ENCODE measurements around the gene CYTH4. TPM values are rescaled to one million over a fixed set of nuclear protein-coding genes. Genes with fewer than 3 reads are reported as not detected.

Gene CYTH4
- total RNA-seq, 1 donor from 2014 or later, result not detected

GRCh38 chr22:37354261-37354660, 72.0 kb downstream of the CYTH4 start:
- Histone ChIP-seq H3K9me3 (ENCODE audit: low read depth) (no peaks in the 10 kb centered on the region), H3K27ac (no peak overlapping the region), H3K36me3 (no peaks in the 10 kb centered on the region), H3K27me3 (no peaks in the 10 kb centered on the region), H3F3A (ENCODE audit: low read depth) (no peaks in the 10 kb centered on the region), H3K4me1 (peaks cover 4% of the 10 kb centered on the region), H2AFZ (replicated peaks) (no peak overlapping the region), H3K9ac (no peak overlapping the region), H3K4me3 (no peak overlapping the region), H4K20me1 (ENCODE audit: low read depth) (no peaks in the 10 kb centered on the region), H3K79me2 (ENCODE audit: low read depth) (no peaks in the 10 kb centered on the region), H3K4me2 (no peak overlapping the region)
- Mint-ChIP-seq H3K4me1 (peaks cover 8% of the 10 kb centered on the region), H3K36me3 (no peaks in the 10 kb centered on the region), H3K9me3 (no peaks in the 10 kb centered on the region), H3K27me3 (ENCODE audit: insufficient read depth, low read depth) (peaks cover 13% of the 10 kb centered on the region), H3K27ac (no peak overlapping the region), H3K4me3 (no peak overlapping the region)
- no peak for DNase-seq (ENCODE audit: low spot score)
- TF ChIP-seq EZH2 (IDR thresholded peaks at IDR 0.05) (no peak), EZH2phosphoT487 (IDR thresholded peaks at IDR 0.05) (no peak), CTCF (IDR thresholded peaks at IDR 0.05) (no peak)

GRCh38 chr22:37354670-37355069, 72.4 kb downstream of the CYTH4 start:
- peaks cover 13% of the 10 kb centered on the region for H3K27me3 Mint-ChIP-seq (ENCODE audit: insufficient read depth, low read depth)
- Histone ChIP-seq H4K20me1 (ENCODE audit: low read depth) (no peaks in the 10 kb centered on the region), H3K9ac (no peak overlapping the region), H3K9me3 (ENCODE audit: low read depth) (no peaks in the 10 kb centered on the region), H3K79me2 (ENCODE audit: low read depth) (no peaks in the 10 kb centered on the region), H3K27me3 (no peaks in the 10 kb centered on the region), H2AFZ (replicated peaks) (no peak overlapping the region), H3K4me2 (no peak overlapping the region), H3F3A (ENCODE audit: low read depth) (no peaks in the 10 kb centered on the region), H3K4me1 (peaks cover 4% of the 10 kb centered on the region), H3K27ac (no peak overlapping the region), H3K4me3 (no peak overlapping the region), H3K36me3 (no peaks in the 10 kb centered on the region)
- DNase-seq (ENCODE audit: low spot score), result no peak
- no peak overlapping the region for H3K27ac Mint-ChIP-seq
- H3K36me3 Mint-ChIP-seq, result no peaks in the 10 kb centered on the region
- no peak overlapping the region for H3K4me3 Mint-ChIP-seq
- peaks cover 10% of the 10 kb centered on the region for H3K4me1 Mint-ChIP-seq
- H3K9me3 Mint-ChIP-seq, result no peaks in the 10 kb centered on the region
- TF ChIP-seq EZH2 (IDR thresholded peaks at IDR 0.05) (no peak), EZH2phosphoT487 (IDR thresholded peaks at IDR 0.05) (no peak), CTCF (IDR thresholded peaks at IDR 0.05) (no peak)

- H3K4me2 ChIP-seq, result no peak overlapping the region
- peaks cover 4% of the 10 kb centered on the region for H3K4me1 ChIP-seq
- TF ChIP-seq EZH2 (IDR thresholded peaks at IDR 0.05) (no peak), EZH2phosphoT487 (IDR thresholded peaks at IDR 0.05) (no peak), CTCF (IDR thresholded peaks at IDR 0.05) (no peak)
- H3K9ac ChIP-seq, result no peak overlapping the region
- Mint-ChIP-seq H3K4me1 (peaks cover 10% of the 10 kb centered on the region), H3K9me3 (no peaks in the 10 kb centered on the region), H3K27ac (no peak overlapping the region), H3K36me3 (no peaks in the 10 kb centered on the region), H3K4me3 (no peak overlapping the region), H3K27me3 (ENCODE audit: insufficient read depth, low read depth) (peaks cover 13% of the 10 kb centered on the region)
- no peaks in the 10 kb centered on the region for H3F3A ChIP-seq (ENCODE audit: low read depth)
- H3K4me3 ChIP-seq, result no peak overlapping the region
- no peaks in the 10 kb centered on the region for H3K27me3 ChIP-seq
- no peaks in the 10 kb centered on the region for H4K20me1 ChIP-seq (ENCODE audit: low read depth)
- H3K9me3 ChIP-seq (ENCODE audit: low read depth), result no peaks in the 10 kb centered on the region
- H3K27ac ChIP-seq, result no peak overlapping the region
- DNase-seq (ENCODE audit: low spot score), result no peak
- no peak overlapping the region for H2AFZ ChIP-seq (replicated peaks)
- no peaks in the 10 kb centered on the region for H3K79me2 ChIP-seq (ENCODE audit: low read depth)
- H3K36me3 ChIP-seq, result no peaks in the 10 kb centered on the region
Observed at GRCh38 chr22:37355174-37355573, 72.9 kb downstream of the CYTH4 start.

Measured in neural progenitor cell (in vitro differentiated cells).